Mammary epithelial cell (primary cell): ENCODE data around the gene WDR87.

Experiments
- CTCF ChIP-seq, 2 donors: IDR thresholded peaks in 1 of 2; conservative IDR thresholded peaks in 1 of 2; 2 replicates each; pipeline ENCODE4 v1.5.1; 2011 to 2012; ENCODE audit warnings: inconsistent platforms in 2 of 2, low read length in 2 of 2, mild to moderate bottlenecking in 2 of 2, control low read depth in 1 of 2, low read depth in 1 of 2; ENCODE audit not compliant: insufficient read depth in 1 of 2; ENCODE audit errors: extremely low read depth in 1 of 2
- EZH2 ChIP-seq: IDR thresholded peaks from 2 replicates; pipeline ENCODE4 v1.6.1; 2012; ENCODE audit warnings: low read length, inconsistent platforms, borderline replicate concordance

GRCh38 chr19:37925212-37925611 lies 18.8 kb upstream of the WDR87 start:
- TF ChIP-seq CTCF (conservative IDR thresholded peaks at IDR 0.05 in 1 of 2, IDR thresholded peaks at IDR 0.05 in 1 of 2; ENCODE audit: extremely low read depth in 1 of 2, insufficient read depth in 1 of 2, low read depth in 1 of 2, low read length in 2 of 2) (no peak), EZH2 (no peak)
